Hepatocyte (in vitro differentiated cells): Measurements from ENCODE around the gene COL8A2. TPM values are rescaled to one million over a fixed set of nuclear protein-coding genes. Genes with fewer than 3 reads are reported as not detected.

ENCODE experiments used
- DNase-seq: peaks from one replicate; pipeline ENCODE4 v3.0.0-alpha.2; 2016; ENCODE audit warnings: low spot score
- H2AFZ ChIP-seq: fragments of 200-600 bp; sonication (generic); 2 replicates; pipeline ENCODE4 v1.6.0; 2016; ENCODE audit warnings: antibody characterized with exemption, mild to moderate bottlenecking
- H3K27ac ChIP-seq: fragments of 200-600 bp; sonication (generic); 2 replicates; pipeline ENCODE4 v1.5.1; 2016; ENCODE audit warnings: mild to moderate bottlenecking
- H3K27me3 ChIP-seq: fragments of 200-600 bp; sonication (generic); 2 replicates; pipeline ENCODE4 v1.6.1; 2016
- H3K36me3 ChIP-seq: fragments of 200-600 bp; sonication (generic); replicated peaks from 2 replicates; pipeline ENCODE4 v1.5.1; 2016; ENCODE audit warnings: low read depth; ENCODE audit not compliant: insufficient read depth
- H3K4me1 ChIP-seq: fragments of 200-600 bp; sonication (generic); 2 replicates; pipeline ENCODE4 v1.5.1; 2016; ENCODE audit warnings: mild to moderate bottlenecking, moderate library complexity; ENCODE audit not compliant: insufficient read depth
- H3K4me2 ChIP-seq: fragments of 200-600 bp; sonication (generic); 2 replicates; pipeline ENCODE4 v1.6.0; 2016
- H3K4me3 ChIP-seq: fragments of 200-600 bp; sonication (generic); 2 replicates; pipeline ENCODE4 v1.5.1; 2016; ENCODE audit warnings: mild to moderate bottlenecking
- H3K79me2 ChIP-seq: fragments of 200-600 bp; sonication (generic); 2 replicates; pipeline ENCODE4 v1.6.0; 2017; ENCODE audit warnings: mild to moderate bottlenecking
- H3K9me2 ChIP-seq: fragments of 200-600 bp; sonication (generic); replicated peaks from 2 replicates; pipeline ENCODE4 v1.6.0; 2017; ENCODE audit warnings: mild to moderate bottlenecking; ENCODE audit not compliant: insufficient read depth
- H3K9me3 ChIP-seq: fragments of 200-600 bp; sonication (generic); 2 replicates; pipeline ENCODE4 v1.5.1; 2016; ENCODE audit warnings: low read depth, mild to moderate bottlenecking
- H4K20me1 ChIP-seq: fragments of 200-600 bp; sonication (generic); 2 replicates; pipeline ENCODE4 v1.6.0; 2016; ENCODE audit warnings: mild to moderate bottlenecking; ENCODE audit not compliant: insufficient read depth, poor library complexity, severe bottlenecking
- CTCF ChIP-seq: fragments of 200-600 bp; sonication (generic); IDR thresholded peaks from 2 replicates; pipeline ENCODE4 v1.5.1; 2016; ENCODE audit warnings: antibody characterized with exemption, mild to moderate bottlenecking; ENCODE audit not compliant: poor library complexity
- EZH2 ChIP-seq: fragments of 200-600 bp; sonication (generic); IDR thresholded peaks from 2 replicates; pipeline ENCODE4 v1.6.1; 2016; ENCODE audit warnings: antibody characterized with exemption, mild to moderate bottlenecking, borderline replicate concordance
- EZH2phosphoT487 ChIP-seq: fragments of 200-600 bp; sonication (generic); IDR thresholded peaks from one replicate; pipeline ENCODE4 v1.6.1; 2018; ENCODE audit warnings: antibody characterized with exemption, mild to moderate bottlenecking, low read depth, moderate library complexity; ENCODE audit not compliant: unreplicated experiment, severe bottlenecking
- WGBS: methylation state at CpG from one replicate; pipeline ENCODE4 v1.1.6; 2016; ENCODE audit warnings: low lambda C conversion rate; ENCODE audit errors: missing lambda C conversion rate; 5-methylcytosine and 5-hydroxymethylcytosine counted together
- polyA plus RNA-seq: library from polyadenylated mRNA; unstranded; fragments of >200 nt; fragmentation: Nextera tagmentation; extraction: Ambion mirVana; gene quantifications from 2 replicates; pipeline ENCODE4 v1.2.1, GENCODE V29; 2016
- total RNA-seq: library from RNA; depleted of rRNA; stranded (reverse); fragments of >200 nt; gene quantifications from 2 replicates; pipeline ENCODE4 v1.2.3, GENCODE V29; 2014

Gene COL8A2
- total and polyA plus RNA-seq, 2 experiments from 2014 or later = 44.8 to 59.4 TPM

- Histone ChIP-seq H3K27ac (peak overlapping the region; percentile 27), H3K27me3 (peaks cover 8% of the 10 kb centered on the region), H3K79me2 (no peaks in the 10 kb centered on the region), H3K4me3 (no peak overlapping the region), H3K36me3 (no peaks in the 10 kb centered on the region), H3K4me1 (peaks cover 37% of the 10 kb centered on the region), H4K20me1 (no peaks in the 10 kb centered on the region), H3K4me2 (peak overlapping the region; percentile 27), H3K9me2 (no peaks in the 10 kb centered on the region), H3K9me3 (no peaks in the 10 kb centered on the region), H2AFZ (no peak overlapping the region)
- no peak for DNase-seq
- 47% methylated on average over 9 of the region's 9 CpGs for whole genome bisulfite sequencing
- TF ChIP-seq EZH2phosphoT487 = no peak
- no peak for TF ChIP-seq CTCF
- no peak for TF ChIP-seq EZH2
Observed at GRCh38 chr1:36119456-36119855, 5.6 kb downstream of the COL8A2 start.

DNA sequence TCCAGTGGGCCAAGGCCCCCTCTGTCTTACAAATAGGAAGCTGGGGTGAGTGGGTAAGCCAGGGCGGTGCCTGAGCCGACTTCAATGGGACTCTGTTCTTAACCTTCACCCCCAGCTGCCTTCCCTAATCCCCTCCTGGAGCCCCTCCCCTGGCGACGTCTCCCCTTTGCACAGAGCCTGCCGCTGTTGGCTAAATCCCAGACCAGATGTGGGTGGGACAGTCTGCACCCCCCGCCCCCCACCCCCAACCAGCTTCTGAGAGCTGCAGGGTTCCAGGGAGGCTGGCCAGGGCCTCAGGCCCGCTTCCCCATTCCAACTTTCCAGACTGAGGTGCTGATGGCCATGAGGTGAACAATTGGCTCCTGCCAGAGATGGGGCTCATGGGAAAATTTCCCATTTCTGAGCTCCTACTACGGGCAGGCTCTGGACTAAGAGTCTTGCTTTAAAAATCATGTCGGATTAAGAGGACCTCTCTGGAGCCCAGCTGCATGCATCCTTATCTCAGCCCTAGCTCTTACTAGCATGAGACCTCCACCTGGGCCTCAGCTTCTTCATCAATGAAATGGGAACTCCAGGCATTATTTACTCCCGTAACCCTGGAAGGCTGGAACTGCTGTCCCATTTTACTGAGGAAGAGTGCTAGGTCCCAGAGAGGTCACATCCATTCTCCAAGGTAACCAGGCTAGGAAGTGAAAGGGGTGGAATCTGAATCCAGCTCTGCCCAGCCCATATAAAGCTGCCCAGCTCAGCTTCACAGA is 6.4 kb downstream of the COL8A2 start:
- Histone ChIP-seq H3K4me2 (no peak overlapping the region), H3K9me2 (no peaks in the 10 kb centered on the region), H3K79me2 (no peaks in the 10 kb centered on the region), H3K4me1 (peaks cover 37% of the 10 kb centered on the region), H3K9me3 (no peaks in the 10 kb centered on the region), H3K27ac (peak overlapping the region; percentile 34), H4K20me1 (no peaks in the 10 kb centered on the region), H2AFZ (no peak overlapping the region), H3K4me3 (no peak overlapping the region), H3K36me3 (no peaks in the 10 kb centered on the region), H3K27me3 (peaks cover 5% of the 10 kb centered on the region)
- WGBS = 60% methylated on average over 10 of the region's 10 CpGs
- DNase-seq = no peak
- no peak for TF ChIP-seq EZH2phosphoT487
- TF ChIP-seq EZH2 = no peak
- no peak for TF ChIP-seq CTCF

- Histone ChIP-seq H3K9me3 (no peaks in the 10 kb centered on the region), H3K4me1 (peaks cover 37% of the 10 kb centered on the region), H3K9me2 (no peaks in the 10 kb centered on the region), H3K36me3 (no peaks in the 10 kb centered on the region), H3K4me3 (no peak overlapping the region), H3K27me3 (no peaks in the 10 kb centered on the region), H3K79me2 (no peaks in the 10 kb centered on the region), H3K27ac (no peak overlapping the region), H4K20me1 (no peaks in the 10 kb centered on the region), H3K4me2 (no peak overlapping the region), H2AFZ (no peak overlapping the region)
- no peak for DNase-seq
- no peak for TF ChIP-seq EZH2
- TF ChIP-seq CTCF = no peak
- no peak for TF ChIP-seq EZH2phosphoT487
- WGBS = 84% methylated on average over 5 of the region's 5 CpGs
Observed at GRCh38 chr1:36116901-36117300, 8.1 kb downstream of the COL8A2 start.
